ENCODE data around the gene OR1D5.
A peak's percentile ranks its signal among the peaks of the same experiment; 100 is the strongest.
"Not testable (repeated sequence)": the region's sequence is repeated elsewhere in the genome, so short reads cannot be mapped to it uniquely, and the experiment has no call there.

OR1D5 gene, protein sequence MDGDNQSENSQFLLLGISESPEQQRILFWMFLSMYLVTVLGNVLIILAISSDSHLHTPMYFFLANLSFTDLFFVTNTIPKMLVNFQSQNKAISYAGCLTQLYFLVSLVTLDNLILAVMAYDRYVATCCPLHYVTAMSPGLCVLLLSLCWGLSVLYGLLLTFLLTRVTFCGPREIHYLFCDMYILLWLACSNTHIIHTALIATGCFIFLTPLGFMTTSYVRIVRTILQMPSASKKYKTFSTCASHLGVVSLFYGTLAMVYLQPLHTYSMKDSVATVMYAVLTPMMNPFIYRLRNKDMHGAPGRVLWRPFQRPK

DNA sequence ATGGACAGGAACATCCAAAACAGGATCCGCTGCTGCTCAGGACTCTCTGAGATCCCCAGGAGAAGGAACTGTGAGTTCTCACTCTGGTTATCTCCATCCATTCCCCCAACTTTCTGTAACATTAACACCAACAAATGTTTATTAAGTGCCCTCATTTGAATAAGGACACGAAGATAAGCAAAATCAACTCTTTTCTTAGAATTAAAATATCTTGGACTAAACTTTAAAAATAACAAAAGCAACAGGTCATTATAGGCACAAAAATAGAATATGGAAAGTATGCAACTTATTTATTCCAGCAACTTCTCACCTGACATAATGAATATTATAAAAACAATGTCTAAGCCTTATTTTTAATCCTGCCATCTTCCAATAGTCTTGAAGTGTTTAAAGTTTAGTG is at the start of gene OR1D5:
OR1D5 (minus strand) TSS at position 101 of the 400 bp plus-strand sequence; CDS start at position 101, 0 bp downstream.
- DNase-seq (ENCODE audit: low read depth, low spot score): not testable (repeated sequence)

DNA sequence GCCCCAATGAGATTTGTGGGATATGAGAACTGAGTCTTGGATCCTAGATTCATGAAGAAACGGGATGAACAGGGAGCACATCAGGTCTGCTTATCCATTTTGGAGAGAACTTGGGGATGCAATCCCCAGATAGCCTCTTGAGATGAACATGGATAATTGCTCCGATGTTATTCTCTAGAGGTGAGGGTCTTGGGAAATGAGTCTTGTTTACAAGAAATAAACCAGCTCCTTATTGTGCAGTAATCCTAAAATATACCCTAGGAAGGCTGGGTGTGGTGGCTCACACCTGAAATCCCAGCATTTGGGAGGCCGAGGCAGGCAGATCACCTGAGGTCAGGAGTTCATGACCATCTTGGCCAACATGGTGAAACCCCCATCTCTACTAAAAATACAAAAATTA is 40.9 kb upstream of the OR1D5 start, which contains the start of gene OR1D2:
OR1D2 (minus strand) TSS at position 101 of the 400 bp plus-strand sequence. CDS start 11,426 bp downstream, outside the sequence.
- DNase-seq (ENCODE audit: low read depth, low spot score): no peak

DNA sequence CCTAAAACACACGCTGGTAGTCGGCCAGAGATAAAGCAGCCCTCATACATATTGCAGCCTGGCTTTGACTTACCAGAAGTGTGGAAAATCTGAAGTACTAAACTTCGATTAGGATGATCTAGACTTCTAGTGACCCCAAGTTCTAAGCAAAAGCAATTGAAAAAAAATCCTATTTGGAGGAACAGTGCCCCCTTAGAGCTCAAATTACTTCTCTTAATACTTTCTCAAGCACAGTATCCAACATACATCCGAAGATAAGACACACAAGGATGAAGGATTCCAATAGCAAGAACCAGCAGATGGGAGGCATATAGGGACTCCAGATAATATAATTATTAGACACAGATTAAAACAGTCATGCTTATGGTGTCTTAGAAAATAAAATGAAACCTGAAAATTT is 10.4 kb upstream of the OR1D5 start:
- DNase-seq (ENCODE audit: low read depth, low spot score): not testable (repeated sequence)

DNA sequence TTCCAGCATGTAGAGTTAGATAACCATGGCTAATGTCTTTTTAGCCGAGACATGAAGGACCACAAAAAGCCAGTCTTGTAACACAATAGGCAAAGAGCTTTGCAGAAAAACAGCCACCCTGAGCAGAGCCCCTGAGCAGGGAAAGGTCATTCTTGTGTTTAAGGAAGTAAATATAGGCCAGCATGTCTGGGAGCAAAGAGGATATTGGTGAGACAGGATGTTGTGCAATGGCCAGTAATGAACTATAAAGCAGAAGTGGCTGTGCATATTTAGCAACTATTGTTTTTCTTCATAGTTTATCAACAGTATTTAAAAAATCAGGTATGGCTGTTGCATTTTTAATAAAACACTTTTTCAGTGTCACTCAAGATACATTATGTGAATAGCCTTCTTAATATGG is 1.8 kb upstream of the OR1D5 start:
- DNase-seq (ENCODE audit: low read depth, low spot score): not testable (repeated sequence)

DNA sequence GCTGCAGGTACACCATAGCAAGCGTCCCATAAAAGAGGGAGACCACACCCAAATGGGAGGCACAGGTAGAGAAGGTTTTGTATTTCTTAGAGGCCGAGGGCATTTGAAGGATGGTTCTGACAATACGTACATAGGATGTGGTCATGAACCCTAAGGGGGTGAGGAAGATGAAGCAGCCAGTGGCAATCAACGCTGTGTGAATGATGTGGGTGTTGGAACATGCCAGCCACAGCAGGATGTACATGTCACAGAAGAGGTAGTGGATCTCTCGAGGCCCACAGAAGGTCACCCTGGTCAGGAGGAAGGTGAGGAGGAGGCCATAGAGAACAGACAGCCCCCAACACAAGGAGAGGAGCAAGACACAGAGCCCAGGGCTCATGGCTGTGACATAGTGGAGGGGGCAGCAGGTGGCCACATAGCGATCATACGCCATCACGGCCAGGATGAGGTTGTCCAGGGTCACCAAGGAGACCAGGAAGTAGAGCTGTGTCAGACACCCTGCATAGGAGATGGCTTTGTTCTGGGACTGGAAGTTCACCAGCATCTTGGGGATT is 506 bp downstream of the OR1D5 start:
- not testable (repeated sequence) for DNase-seq (ENCODE audit: low read depth, low spot score)

DNA sequence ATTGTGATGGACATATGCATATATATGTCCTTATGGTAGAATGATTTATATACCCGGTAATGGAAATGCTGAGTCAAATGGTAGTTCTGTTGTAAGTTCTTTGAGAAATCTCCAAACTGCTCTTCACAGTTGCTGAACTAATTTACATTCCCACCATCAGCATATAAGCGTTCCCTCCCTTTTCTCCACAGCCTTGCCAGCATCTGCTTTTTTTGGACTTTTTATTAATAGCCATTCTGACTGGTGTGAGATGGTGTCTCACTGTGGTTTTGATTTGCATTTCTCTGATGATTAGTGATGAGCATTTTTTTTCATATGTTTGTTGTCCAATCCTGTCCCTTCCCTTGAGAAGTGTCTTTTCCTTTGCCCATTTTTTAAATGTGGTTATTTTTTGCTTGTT is 8.5 kb downstream of the OR1D5 start:
- not testable (repeated sequence) for DNase-seq (ENCODE audit: low read depth, low spot score)

DNA sequence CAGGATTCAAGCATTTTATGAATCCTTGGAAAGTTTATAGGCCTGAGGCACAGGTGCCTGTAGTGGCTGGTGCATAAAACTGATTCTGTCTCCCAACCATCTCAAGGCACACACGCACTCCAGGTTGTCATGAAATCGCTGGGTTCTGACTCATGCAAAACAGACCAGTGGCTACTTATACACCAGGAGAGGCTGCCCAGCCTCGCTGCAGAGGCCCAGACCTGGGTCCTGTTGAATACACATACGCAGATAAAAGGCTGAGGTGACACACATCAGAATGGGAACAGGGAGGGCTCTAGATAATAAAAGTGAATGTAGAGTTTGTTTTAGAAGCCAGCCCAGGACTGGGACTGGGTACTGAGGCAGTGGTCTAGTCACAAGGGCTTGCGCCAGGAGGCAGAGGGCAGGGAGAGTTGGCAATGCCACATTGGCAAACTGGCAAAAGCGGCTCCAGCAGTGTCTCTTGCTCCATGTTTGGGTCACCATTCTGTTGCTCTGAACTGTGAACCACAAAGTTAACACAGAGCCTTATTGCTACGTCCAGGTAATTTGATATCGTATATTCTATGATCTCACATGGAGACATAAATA is 13.6 kb downstream of the OR1D5 start:
- no peak for DNase-seq (ENCODE audit: low read depth, low spot score)

DNA sequence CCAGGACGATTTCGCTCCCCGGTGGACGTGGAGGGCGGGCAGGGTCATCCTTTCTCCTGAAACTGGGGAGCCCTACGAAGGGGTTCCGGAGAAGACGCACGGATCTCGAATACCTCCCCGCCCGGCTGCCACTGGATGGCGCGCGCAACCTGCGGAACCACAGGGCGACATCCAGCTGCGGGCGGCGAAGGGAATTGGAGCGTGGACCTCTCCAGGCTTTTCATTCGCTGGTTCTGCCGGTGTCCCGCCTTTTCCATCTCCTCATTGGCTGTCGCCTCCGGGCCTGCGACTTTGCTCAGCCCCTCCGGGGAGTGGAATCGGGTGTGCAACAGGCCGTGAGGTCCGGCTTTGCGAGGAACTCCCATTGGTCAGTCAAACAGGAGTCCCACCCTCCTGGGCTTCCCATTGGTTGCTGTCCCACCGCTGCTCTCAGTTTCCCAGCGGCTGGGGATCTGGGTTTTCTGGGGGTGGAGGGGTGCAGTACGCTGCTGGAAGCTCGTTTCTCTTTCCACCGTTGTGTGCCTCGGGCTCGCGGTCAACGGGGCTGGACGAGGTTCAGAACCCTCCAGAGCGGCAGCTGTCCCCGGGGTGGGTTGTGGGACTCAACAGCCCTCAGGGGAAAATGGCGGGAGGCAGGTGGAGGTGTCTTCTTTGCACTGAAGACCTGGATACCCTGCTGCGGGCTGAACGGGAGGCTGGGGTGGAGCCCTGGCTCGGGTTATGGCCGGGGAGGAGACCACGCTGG is 14.5 kb downstream of the OR1D5 start:
- peak; percentile 99 for DNase-seq (ENCODE audit: low read depth, low spot score)

DNA sequence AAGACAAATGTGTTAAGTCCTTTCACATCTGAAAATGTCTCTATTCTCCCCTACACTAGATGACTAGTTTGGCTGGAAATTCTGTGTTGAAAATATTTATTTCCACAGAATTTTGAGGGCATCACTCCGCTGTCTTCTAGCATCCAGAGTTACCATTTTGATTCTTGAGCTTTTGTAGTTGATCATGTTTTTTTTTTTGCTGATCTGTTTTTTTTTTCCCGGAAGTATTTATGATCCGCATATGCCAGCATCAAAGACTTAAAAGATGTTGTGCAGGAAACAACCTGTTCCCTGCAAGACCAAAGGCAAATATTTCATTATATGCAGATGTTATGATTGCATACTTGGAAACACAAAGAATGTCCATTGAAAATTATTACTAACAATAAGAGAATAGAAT is 16.7 kb downstream of the OR1D5 start:
- DNase-seq (ENCODE audit: low read depth, low spot score): no peak

DNA sequence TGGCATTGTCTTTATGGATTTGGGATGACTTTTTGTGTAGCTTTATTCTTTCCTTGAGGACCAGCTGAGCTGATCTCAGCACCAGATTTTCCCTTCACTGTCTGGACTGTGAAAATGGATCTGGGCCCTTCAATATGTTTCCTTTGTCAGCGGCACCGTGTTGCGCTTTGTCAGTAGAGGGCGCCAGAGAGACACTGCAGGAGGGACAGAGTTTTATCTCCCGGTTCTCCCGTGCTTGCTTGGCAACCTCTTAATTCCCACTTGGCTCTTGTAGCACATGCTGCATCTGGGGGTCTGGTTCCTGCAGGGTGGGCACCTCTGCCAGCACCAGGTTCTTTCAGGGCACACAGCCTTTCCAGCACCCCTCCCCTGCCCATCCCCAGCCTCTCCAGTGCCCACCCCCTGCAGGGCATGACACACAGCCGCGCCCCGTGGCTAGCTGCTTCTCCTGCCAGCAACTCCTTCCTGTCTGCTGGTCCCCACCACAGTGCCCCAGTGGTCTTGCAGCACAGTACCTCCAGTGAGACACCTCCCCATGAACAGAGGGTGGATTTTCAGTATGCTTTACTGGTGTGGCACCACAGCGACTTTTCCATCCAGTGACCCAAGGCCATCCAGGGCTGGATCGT is 19.6 kb downstream of the OR1D5 start:
- peak; percentile 34 for DNase-seq (ENCODE audit: low read depth, low spot score)

DNA sequence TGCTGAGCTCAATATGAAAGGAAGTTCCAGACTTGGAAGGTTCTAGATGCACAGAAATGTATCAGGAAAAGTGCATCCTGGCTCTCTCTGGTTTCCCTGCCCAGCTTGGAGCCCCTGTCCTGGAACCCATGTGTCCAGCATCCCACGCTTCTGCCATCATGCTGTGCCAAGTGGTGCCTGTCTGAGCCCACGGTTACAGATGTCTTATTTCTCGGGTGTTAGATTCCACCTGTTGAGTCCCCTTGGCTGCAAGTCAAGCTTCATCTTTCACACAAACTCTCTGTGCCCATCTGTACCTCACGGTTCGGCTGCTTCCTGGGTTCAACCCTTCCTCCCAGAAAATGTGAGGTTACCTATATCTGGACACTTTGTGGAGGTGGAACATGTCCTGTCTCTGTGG is 22.5 kb downstream of the OR1D5 start:
- no peak for DNase-seq (ENCODE audit: low read depth, low spot score)

DNA sequence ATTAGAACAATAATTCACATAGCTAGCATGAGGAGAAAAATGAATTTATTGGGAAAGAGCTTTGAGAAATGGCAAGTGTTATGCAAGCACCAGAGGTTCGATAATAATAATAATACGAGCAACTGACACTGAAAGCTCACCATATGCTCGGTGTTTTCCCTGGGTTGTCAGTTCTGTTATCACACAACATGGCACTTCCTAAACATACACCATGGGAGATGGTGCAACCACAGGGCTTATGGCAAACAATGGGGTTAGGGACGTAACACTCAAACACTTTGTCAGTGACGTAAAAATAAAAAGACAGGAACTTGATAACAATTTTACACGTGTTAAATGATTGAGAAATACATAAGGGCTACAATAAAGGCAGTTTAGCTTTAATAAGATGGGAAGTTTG is 23.7 kb downstream of the OR1D5 start:
- DNase-seq (ENCODE audit: low read depth, low spot score): no peak

DNA sequence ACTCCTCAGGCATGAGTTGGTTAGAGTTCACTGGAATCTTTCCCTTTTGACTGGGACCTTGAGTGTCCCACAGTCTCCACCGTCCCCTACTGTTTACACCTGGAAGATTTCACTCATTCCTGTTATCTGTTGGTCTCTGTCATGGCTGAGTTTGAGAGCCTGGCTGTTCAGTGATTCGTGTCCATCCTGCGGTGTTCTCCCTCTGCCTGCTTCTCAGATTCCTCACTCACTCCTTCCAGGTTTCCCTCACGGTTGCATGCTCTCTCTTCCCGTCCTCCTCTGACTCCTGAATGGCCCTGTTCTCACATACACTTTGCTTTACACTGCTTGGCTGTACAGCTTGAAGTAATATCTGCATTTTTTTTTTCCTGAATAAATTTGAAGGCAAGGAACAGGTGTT is 24.5 kb downstream of the OR1D5 start:
- no peak for DNase-seq (ENCODE audit: low read depth, low spot score)

DNA sequence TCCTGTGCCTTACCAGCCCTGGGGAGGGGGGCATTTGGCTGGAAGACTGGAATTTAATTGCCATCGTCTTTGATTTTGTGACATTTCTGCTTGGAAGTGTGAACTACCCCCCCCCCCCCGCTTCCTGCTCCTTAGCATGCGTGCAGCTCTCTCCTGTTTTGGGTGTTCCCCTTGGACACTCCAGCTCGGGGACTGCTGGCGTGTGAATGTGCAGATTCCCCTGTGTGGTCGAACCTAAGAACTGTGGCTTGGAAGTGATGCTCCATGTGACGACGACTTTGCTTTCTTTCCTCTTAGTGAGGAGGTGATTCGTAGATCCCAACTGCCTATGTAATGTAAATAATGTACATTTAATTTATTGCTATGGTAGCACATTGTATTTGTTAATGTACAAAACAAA is 26.1 kb downstream of the OR1D5 start:
- no peak for DNase-seq (ENCODE audit: low read depth, low spot score)

DNA sequence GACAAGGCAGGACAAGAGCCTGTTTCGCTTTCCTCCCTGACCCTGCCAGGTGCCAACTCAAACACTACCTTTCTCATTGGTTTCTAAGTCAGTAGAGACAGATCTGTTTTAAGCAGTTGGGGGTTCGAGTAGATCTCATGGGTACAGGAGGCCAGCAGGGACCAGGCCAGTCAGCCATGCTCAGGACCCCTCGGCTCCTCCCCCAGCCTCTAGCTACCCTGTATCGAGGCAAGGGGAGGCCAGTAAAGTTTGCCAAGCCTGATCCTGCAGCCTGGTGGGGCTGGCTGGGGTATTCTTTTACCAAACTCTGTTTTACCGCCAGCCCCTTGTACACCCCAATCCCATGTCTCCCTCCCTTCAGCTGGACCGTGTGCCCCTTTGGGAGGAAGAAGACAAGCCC is 26.6 kb downstream of the OR1D5 start:
- DNase-seq (ENCODE audit: low read depth, low spot score): no peak

DNA sequence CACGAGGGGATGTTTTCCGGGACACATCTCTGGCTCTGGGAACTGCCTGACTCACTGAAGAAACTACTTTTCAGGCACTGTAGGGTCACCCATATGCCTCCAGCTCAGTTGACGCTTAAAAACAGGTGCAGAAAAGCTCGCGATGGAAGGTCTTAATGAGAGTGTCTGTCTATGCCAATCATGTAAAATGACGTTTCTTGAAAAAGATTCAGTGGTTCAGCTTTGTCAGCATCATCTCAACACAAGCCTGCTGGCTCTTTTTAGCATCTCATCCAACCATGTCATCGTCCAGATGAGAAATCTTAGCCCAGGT is 27.5 kb downstream of the OR1D5 start:
- DNase-seq (ENCODE audit: low read depth, low spot score): no peak

DNA sequence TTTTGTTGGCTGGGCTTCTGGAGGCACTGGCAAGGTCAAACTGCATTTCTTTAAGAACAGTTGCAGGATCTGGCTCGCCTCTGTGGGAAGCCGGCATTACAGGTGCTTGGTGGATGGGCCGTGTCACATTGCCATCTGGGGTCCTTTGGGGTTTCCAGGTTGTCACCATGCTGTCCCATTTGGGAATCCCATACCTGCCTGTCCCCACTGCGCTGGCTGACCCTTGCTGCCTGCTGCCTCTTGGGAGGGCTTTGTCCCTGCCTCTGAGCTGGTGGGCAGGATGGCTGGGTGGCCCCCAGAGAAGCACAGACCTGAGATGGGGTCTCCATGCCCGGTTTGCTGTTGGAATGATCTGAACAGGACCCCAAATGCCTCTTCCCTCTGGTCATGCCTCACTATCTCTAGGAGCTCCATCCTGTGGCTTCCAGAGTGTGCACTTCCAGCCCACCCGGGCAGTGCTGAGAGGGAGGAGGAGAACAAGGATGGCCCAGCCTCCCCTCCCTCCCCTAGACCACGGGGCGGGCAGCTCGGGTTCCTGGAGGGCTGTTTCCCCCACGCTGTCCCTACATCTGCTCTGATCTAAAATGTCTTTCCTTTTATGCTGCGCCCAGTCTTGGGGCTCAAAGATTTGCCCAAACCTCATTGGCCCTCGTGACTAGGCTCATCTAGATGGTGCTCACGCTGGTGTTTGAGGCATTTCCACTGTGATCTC is 28.0 kb downstream of the OR1D5 start:
- no peak for DNase-seq (ENCODE audit: low read depth, low spot score)

DNA sequence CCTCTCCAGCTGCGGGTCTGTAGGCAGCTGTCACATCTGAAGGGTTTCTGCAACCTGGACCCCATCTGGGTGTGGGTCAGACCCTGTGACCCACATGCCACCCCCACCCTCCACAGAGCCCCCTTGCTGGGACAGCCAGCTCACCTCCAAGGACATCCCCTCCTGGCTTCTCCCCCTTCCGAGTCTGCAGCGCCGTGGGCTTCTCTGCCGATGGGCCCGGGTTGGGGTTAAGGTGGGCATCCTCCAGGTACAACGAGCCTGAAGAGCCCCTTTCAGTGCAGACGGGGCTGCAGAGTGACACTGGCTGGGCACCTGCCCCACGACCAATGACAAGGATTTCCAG is 28.9 kb downstream of the OR1D5 start:
- DNase-seq (ENCODE audit: low read depth, low spot score): no peak

DNA sequence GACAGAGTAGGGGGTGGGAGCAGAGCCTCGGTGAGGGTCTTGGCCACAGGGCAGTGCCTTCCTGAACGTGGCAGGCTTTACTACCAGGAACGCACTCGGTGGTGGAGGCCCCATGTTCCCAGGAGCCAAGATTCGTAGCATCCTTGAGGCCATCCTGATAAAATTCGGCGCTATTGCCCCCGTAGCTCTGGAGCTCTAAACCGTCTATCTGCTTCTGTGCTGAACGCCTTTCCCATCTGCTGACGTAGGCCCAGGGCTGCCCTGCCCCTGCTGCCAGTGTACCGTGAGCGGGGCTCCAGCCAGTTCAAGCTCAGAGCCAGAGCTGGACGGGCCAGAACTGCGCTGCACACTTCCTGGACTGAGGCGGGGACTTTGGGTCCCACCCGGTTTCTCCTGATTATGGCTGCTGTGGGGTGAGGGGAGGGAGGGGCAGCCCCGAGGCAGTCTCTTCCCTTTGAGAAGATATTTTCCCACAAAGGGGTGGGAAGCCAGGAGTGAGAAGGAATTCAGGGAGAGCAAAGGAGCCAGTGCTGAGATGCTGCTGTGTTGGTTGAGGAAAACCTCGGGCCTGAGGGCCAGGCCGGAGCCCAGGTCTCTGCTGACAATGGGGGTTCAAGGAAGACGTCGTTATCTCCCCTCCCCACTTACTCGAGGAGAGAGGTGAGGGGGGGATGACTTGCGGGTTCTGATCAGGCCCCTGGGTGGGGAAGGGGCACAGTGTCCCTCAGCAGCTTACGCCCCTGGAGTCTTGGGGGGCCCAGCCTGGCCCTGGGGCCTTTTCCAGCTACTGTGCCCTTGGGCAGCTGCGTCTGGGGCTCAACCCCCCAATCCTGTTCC is 29.4 kb downstream of the OR1D5 start:
- DNase-seq (ENCODE audit: low read depth, low spot score): no peak

DNA sequence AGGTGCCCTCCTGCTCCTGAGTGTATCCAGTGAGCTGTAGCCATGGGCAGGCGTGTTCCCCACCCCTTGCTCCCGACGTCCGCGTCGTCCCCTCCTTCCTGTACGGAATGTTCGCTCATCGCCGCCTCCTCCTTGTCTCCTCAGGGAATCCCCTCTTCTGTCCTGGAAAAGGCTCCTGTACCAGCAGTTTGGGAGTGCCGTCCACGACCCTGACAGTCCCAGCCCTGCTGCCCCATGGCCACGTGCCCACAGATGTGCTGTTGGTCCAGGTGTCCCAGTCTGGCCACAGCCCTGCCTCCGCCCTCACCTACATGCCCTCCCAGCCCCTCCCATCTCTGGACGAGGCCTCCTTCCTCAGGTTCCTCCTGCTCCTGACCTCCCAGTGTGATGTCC is 30.2 kb downstream of the OR1D5 start:
- no peak for DNase-seq (ENCODE audit: low read depth, low spot score)
